Loucy (cell line): ENCODE measurements around the gene IFITM1.

Experiments
- CTCF ChIP-seq: fragments of 200-600 bp; sonication (generic); conservative IDR thresholded peaks from 2 replicates; pipeline ENCODE4 v1.5.1; 2014; ENCODE audit warnings: mild to moderate bottlenecking, antibody characterized with exemption, low read length
- EZH2phosphoT487 ChIP-seq: fragments of 200-600 bp; IDR thresholded peaks from 2 replicates; pipeline ENCODE4 v1.6.1; 2018; ENCODE audit warnings: antibody characterized with exemption, mild to moderate bottlenecking, moderate library complexity, borderline replicate concordance

GRCh38 chr11:298406-299065, 15.3 kb upstream of the IFITM1 start:
- TF ChIP-seq CTCF (no peak), EZH2phosphoT487 (no peak)
